D341Med (cell line): ENCODE measurements around the gene OR2AE1.

ENCODE experiments used
- DNase-seq: peaks from one replicate; pipeline ENCODE4 v3.0.0; 2012; ENCODE audit warnings: low spot score

Gene OR2AE1

GRCh38 chr7:99860281-99861127 is 16.3 kb downstream of the OR2AE1 start:
- DNase-seq: no peak

GRCh38 chr7:99855236-99855635 is 21.6 kb downstream of the OR2AE1 start:
- DNase-seq: no peak

- no peak for DNase-seq
Observed at GRCh38 chr7:99848420-99849216, 28.2 kb downstream of the OR2AE1 start.

- DNase-seq: no peak
Observed at GRCh38 chr7:99844328-99844727, 32.5 kb downstream of the OR2AE1 start.

- DNase-seq: no peak
Observed at GRCh38 chr7:99843808-99844207, 33.0 kb downstream of the OR2AE1 start.

GRCh38 chr7:99842926-99843325 is 33.9 kb downstream of the OR2AE1 start:
- no peak for DNase-seq

GRCh38 chr7:99840136-99840869 is 36.5 kb downstream of the OR2AE1 start:
- no peak for DNase-seq

GRCh38 chr7:99839287-99840021 is 37.4 kb downstream of the OR2AE1 start:
- DNase-seq: no peak

- no peak for DNase-seq
Observed at GRCh38 chr7:99837649-99838361, 39.0 kb downstream of the OR2AE1 start.

GRCh38 chr7:99835189-99835588 is 41.6 kb downstream of the OR2AE1 start:
- no peak for DNase-seq

- no peak for DNase-seq
Observed at GRCh38 chr7:99834382-99834781, 42.5 kb downstream of the OR2AE1 start.

GRCh38 chr7:99833289-99833877 is 43.5 kb downstream of the OR2AE1 start:
- DNase-seq: no peak

GRCh38 chr7:99831595-99831994 is 45.2 kb downstream of the OR2AE1 start:
- no peak for DNase-seq

- no peak for DNase-seq
Observed at GRCh38 chr7:99829524-99830160, 47.2 kb downstream of the OR2AE1 start.

- DNase-seq: no peak
Observed at GRCh38 chr7:99828811-99829210, 48.0 kb downstream of the OR2AE1 start.

GRCh38 chr7:99827040-99827778 is 49.6 kb downstream of the OR2AE1 start:
- no peak for DNase-seq
